A549 treated with RU486 at 1 μM for 4 hours (cell line): Measurements from ENCODE around the gene TNFSF13. TPM values are rescaled to one million over a fixed set of nuclear protein-coding genes. Genes with fewer than 3 reads are reported as not detected.

ENCODE experiments used
- total RNA-seq: library from RNA; stranded (reverse); fragments of 200-300 nt; extraction: Qiagen RNA extraction; gene quantifications from 5 replicates; pipeline ENCODE4 v1.2.3, GENCODE V29; 2022; ENCODE audit warnings: low read depth

The TNFSF13 gene, protein sequence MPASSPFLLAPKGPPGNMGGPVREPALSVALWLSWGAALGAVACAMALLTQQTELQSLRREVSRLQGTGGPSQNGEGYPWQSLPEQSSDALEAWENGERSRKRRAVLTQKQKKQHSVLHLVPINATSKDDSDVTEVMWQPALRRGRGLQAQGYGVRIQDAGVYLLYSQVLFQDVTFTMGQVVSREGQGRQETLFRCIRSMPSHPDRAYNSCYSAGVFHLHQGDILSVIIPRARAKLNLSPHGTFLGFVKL
- total RNA-seq = 0.72 to 1.5 TPM (median 1.1 TPM) in 5 replicates

DNA sequence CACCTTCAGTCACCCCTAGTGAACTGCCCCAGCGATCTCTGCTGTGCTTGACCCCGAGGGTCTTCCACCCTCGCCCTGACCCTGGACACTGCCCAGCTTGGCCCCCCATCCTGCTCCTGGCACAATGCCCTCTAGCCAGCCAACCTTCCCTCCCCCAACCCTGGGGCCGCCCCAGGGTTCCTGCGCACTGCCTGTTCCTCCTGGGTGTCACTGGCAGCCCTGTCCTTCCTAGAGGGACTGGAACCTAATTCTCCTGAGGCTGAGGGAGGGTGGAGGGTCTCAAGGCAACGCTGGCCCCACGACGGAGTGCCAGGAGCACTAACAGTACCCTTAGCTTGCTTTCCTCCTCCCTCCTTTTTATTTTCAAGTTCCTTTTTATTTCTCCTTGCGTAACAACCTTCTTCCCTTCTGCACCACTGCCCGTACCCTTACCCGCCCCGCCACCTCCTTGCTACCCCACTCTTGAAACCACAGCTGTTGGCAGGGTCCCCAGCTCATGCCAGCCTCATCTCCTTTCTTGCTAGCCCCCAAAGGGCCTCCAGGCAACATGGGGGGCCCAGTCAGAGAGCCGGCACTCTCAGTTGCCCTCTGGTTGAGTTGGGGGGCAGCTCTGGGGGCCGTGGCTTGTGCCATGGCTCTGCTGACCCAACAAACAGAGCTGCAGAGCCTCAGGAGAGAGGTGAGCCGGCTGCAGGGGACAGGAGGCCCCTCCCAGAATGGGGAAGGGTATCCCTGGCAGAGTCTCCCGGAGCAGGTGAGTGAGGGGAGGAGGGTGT is at the start of gene TNFSF13:
TSS of gene TNFSF13 (plus strand) at position 207 of the 776 bp plus-strand sequence. CDS start at position 497, 290 bp downstream.

DNA sequence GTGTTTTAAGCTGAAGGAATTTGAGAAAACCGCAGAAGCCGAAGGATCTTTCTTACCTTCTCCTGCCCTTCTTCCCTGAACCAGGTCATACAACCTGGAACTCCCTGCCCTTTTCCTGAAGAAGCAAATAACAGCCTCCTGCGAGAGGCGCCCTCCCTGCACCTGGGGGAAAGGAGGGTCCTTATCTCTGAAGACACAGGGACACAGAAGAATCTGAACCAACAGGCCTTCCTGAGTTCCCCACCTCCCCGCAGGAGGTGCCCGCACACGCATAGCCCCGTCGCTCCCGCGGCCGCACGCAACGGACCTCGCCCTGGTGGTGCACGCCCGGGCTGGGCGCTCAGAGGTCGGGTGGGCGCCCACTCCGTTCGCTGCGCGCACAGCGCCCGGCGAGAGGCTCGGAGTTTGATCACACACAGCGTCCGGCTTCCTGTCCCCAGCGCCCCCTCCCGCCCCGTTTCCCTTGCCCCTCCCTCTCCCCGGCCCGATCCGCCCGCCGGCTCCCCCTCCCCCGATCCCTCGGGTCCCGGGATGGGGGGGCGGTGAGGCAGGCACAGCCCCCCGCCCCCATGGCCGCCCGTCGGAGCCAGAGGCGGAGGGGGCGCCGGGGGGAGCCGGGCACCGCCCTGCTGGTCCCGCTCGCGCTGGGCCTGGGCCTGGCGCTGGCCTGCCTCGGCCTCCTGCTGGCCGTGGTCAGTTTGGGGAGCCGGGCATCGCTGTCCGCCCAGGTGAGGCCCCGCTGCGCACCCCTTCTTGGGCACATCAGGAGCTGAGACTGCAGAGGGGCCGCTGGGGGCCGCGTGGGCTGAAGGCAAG is 9.8 kb upstream of the TNFSF13 start, which contains the start of gene TNFSF12:
TSS of gene TNFSF12 (plus strand) at position 474 of the 816 bp plus-strand sequence. CDS start at position 570, 96 bp downstream.

DNA sequence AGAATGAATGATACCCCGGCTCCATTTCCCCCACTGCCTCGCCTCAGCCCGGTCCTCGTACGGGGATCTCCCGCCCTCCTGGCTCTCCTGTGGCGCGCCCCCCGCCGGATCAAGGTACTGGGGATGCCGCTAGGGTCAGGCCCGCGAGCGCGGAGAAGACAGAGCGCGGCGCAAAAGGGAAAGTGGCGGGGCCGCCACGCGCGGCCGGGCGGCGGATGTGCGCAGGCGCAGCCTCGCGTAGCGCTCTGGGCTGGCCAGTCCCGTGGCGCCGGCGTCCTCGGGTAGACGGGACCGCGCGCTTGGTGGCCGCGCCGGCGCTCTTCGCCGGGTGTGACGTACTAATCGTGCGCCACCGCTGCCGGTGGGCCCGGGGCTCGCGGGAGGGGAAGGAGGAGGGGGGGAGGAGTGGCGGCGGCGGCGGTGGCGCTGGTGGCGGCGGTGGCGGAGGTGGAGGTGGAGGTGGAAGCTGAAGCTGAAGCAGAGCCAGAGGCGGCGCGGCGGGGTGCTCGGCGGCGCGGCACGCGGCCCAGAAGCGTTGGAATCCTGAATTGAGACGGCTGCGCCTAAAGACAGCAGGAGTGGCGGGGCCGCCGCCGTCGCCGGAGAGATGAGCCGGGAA is 3.1 kb downstream of the TNFSF13 start, which contains the start of gene SENP3:
TSS of gene SENP3 (plus strand) at position 331 of the 619 bp plus-strand sequence. CDS start 1,158 bp downstream, outside the sequence.

DNA sequence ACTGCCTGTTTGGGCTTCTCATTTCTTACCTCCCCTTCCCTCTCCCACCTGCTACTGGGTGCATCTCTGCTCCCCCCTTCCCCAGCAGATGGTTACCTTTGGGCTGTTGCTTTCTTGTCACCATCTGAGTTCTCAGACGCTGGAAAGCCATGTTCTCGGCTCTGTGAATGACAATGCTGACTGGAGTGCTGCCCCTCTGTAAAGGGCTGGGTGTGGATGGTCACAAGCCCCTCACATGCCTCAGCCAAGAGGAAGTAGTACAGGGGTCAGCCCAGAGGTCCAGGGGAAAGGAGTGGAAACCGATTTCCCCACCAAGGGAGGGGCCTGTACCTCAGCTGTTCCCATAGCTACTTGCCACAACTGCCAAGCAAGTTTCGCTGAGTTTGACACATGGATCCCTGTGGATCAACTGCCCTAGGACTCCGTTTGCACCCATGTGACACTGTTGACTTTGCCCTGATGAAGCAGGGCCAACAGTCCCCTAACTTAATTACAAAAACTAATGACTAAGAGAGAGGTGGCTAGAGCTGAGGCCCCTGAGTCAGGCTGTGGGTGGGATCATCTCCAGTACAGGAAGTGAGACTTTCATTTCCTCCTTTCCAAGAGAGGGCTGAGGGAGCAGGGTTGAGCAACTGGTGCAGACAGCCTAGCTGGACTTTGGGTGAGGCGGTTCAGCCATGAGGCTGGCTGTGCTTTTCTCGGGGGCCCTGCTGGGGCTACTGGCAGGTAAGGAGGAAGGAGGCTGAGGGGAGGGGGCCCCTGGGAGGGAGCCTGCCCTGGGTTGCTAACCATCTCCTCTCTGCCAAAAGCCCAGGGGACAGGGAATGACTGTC is 20.7 kb downstream of the TNFSF13 start, which contains the start of gene CD68:
TSS of gene CD68 (plus strand) at position 638 of the 833 bp plus-strand sequence. CDS start at position 678, 40 bp downstream.

DNA sequence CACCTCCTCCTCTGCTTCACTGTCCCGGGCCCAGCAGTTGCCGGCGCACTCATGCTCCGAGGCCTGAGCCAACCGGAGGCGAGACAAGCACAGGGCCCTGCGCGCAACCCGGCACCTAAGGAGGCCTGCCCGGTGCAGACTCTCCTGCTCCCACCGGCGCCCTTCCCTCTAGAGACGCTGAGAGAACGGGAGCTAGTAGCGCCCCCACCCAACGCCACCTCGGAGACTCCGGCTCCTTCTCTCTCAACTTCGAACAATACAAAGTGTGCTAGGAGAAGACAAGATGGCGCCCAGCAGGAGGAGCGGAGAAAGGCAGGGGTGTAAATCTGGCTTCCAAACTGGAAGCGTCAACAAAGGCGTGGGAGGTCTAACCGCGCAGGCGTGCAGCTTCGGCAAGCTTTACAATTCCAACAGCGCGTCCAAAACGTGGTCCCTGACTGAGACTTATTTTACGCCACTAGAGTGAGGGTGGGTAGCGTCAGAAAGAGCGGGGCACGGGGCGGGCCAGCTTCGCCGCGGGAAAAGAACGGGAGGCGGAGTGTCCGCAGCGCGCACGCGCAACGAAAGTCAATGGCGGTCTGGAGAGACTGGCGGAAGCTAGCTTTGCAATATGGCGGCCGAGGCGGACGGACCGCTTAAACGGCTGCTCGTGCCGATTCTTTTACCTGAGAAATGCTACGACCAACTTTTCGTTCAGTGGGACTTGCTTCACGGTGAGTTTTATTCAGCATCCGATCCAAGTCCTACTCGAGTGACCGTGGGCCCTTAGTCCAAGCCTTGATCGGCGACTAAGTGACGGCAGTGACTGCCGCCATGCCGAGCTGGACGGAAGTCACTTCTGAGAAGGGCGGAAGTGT is 24.9 kb downstream of the TNFSF13 start, which contains the start of gene MPDU1:
TSS of gene MPDU1 (plus strand) at position 600 of the 857 bp plus-strand sequence. CDS start at position 611, 11 bp downstream.

DNA sequence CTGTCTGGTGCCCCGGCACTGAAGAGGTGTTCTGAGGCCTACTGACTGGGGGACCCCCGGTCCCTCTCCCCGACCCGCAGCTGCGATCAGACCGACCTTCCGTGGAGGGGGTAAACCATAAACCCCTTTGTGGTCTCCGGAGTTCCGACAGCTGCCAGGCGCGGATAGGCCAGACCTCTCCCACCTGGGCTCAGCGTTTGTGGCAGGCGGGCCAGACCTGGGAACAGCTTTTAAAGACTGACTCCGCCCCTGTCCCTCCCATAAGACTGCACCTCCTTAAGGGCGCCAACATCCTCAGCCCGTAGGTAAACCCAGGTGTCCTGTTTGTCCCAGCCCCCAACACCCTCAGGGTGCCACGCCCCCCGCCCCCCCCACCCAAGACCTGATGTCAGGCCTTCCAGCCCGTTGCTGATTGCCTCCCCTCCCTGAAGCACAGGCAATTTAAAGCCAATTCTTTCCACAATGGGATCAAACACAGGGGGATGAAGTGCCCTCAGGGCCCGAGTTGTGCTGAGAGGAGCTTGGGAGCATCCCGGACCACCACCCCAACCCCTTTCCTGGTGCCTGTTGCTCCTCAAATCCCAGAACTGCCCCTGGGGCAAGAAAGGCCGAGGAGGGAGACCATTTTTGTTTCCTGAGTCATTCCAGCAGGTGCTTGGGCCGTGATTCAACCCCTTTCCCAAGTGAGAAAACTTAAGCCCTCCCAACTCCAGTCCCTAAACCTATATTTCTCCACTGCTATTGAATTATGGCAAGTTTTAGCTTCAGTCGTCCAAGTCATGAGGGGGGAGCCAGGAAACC is 31.5 kb downstream of the TNFSF13 start, which contains the start of gene SOX15:
TSS of gene SOX15 (minus strand) at position 204 of the 801 bp plus-strand sequence. CDS start 418 bp downstream, outside the sequence.

Other genes starting within 250 kb of the TNFSF13 start
- gene GPS2, start 243.4 kb upstream of the TNFSF13 start, total RNA-seq = 86.5 to 109 TPM (median 99.7 TPM) in 5 replicates
- gene NEURL4, start 229.4 kb upstream of the TNFSF13 start, total RNA-seq = 21.8 to 31.5 TPM (median 27.2 TPM) in 5 replicates
- gene ACAP1, start 222.2 kb upstream of the TNFSF13 start, total RNA-seq = 0.74 to 8.9 TPM (median 4.6 TPM) in 5 replicates
- 10.7 to 15.4 TPM (median 12.9 TPM) in 5 replicates for gene KCTD11, start 206.6 kb upstream of the TNFSF13 start, total RNA-seq
- not detected in 5 replicates for gene TMEM95, start 203.6 kb upstream of the TNFSF13 start, total RNA-seq
- 1.5 to 2.1 TPM (median 1.9 TPM) in 5 replicates for gene TNK1, start 177.7 kb upstream of the TNFSF13 start, total RNA-seq
- gene PLSCR3, start 164.2 kb upstream of the TNFSF13 start, total RNA-seq = 35.0 to 47.4 TPM (median 36.8 TPM) in 5 replicates
- 183 to 235 TPM (median 214 TPM) in 5 replicates for gene TMEM256, start 154.7 kb upstream of the TNFSF13 start, total RNA-seq
- gene NLGN2, start 150.9 kb upstream of the TNFSF13 start, total RNA-seq = 13.0 to 21.8 TPM (median 16.6 TPM) in 5 replicates
- not detected in 5 replicates for gene SPEM1, start 138.4 kb upstream of the TNFSF13 start, total RNA-seq
- 0.08 TPM in 1 of 5 replicates, not detected in the others for gene SPEM2, start 133.1 kb upstream of the TNFSF13 start, total RNA-seq
- gene SPEM3, start 129.9 kb upstream of the TNFSF13 start, total RNA-seq = not detected in 5 replicates
- 8.7 to 15.2 TPM (median 12.6 TPM) in 5 replicates for gene TMEM102, start 123.3 kb upstream of the TNFSF13 start, total RNA-seq
- 0.74 to 1.4 TPM (median 1.2 TPM) in 5 replicates for gene FGF11, start 119.2 kb upstream of the TNFSF13 start, total RNA-seq
- 5.7 to 8.0 TPM (median 7.2 TPM) in 5 replicates for gene CHRNB1, start 113.7 kb upstream of the TNFSF13 start, total RNA-seq
- gene ZBTB4, start 79.1 kb upstream of the TNFSF13 start, total RNA-seq = 17.8 to 24.3 TPM (median 22.7 TPM) in 5 replicates
- not detected in 5 replicates for gene SLC35G6, start 77.3 kb upstream of the TNFSF13 start, total RNA-seq
- gene POLR2A, start 74.4 kb upstream of the TNFSF13 start, total RNA-seq = 62.1 to 84.5 TPM (median 77.7 TPM) in 5 replicates
- gene TNFSF12, start 9.7 kb upstream of the TNFSF13 start, total RNA-seq = 8.8 to 13.0 TPM (median 10.7 TPM) in 5 replicates
- 93.8 to 107 TPM (median 95.9 TPM) in 5 replicates for gene SENP3, start 3.2 kb downstream of the TNFSF13 start, total RNA-seq
- 31.7 to 44.5 TPM (median 39.7 TPM) in 5 replicates for gene CD68, start 20.9 kb downstream of the TNFSF13 start, total RNA-seq
- gene MPDU1, start 25.1 kb downstream of the TNFSF13 start, total RNA-seq = 117 to 140 TPM (median 122 TPM) in 5 replicates
- 0.16 to 0.30 TPM (median 0.19 TPM) in 5 replicates for gene SOX15, start 31.3 kb downstream of the TNFSF13 start, total RNA-seq
- 52.7 to 63.1 TPM (median 62.0 TPM) in 5 replicates for gene FXR2, start 56.1 kb downstream of the TNFSF13 start, total RNA-seq
- gene SAT2, start 69.1 kb downstream of the TNFSF13 start, total RNA-seq = 70.6 to 108 TPM (median 81.7 TPM) in 5 replicates
- 0.47 to 0.70 TPM (median 0.64 TPM) in 5 replicates for gene SHBG, start 71.4 kb downstream of the TNFSF13 start, total RNA-seq
- gene ATP1B2, start 92.2 kb downstream of the TNFSF13 start, total RNA-seq = 0.13 to 0.42 TPM (median 0.27 TPM) in 5 replicates
- 46.4 to 54.0 TPM (median 52.3 TPM) in 5 replicates for gene TP53, start 128.7 kb downstream of the TNFSF13 start, total RNA-seq
- 33.8 to 47.6 TPM (median 43.3 TPM) in 5 replicates for gene WRAP53, start 129.7 kb downstream of the TNFSF13 start, total RNA-seq
- gene EFNB3, start 146.5 kb downstream of the TNFSF13 start, total RNA-seq = 0.85 to 1.9 TPM (median 1.7 TPM) in 5 replicates
- 0.01 to 0.02 TPM (median 0.02 TPM) in 3 of 5 replicates, not detected in the others for gene DNAH2, start 159.0 kb downstream of the TNFSF13 start, total RNA-seq